K562 (cell line): ENCODE measurements around the gene AKAP6. TPM values are rescaled to one million over a fixed set of nuclear protein-coding genes. Genes with fewer than 3 reads are reported as not detected.

Experiments
- ATAC-seq: fragments of 200-7000 bp; cut with Tn5 transposase; 3 replicates; pipeline ENCODE4 v1.9.1; 2020; ENCODE audit warnings: moderate library complexity
- BruUV-seq: library from RNA; stranded (reverse); fragments of 400-500 nt; replicated peaks from 2 replicates; lab custom pipeline; 2021; lab: Mats Ljungman, UMichigan
- CTCF ChIA-PET: fragments of 300-600 bp; formaldehyde crosslinking; extraction: SDS; loops from one replicate; lab custom pipeline; 2021; ENCODE audit warnings: low intra/inter-chr PET ratio; lab: Yijun Ruan, JAX
- POLR2A ChIA-PET: fragments of 300-600, 350-650 bp; sonication (Branson Sonifier 250); formaldehyde crosslinking; extraction: SDS; loops from one replicate; lab custom pipeline; 2021; ENCODE audit warnings: antibody characterized with exemption, inconsistent platforms; lab: Yijun Ruan, JAX
- DNase-seq, 4 experiments: peaks; one replicate each; pipeline versions ENCODE4 v3.0.0 to v3.0.0-alpha.2; 2011 to 2018; ENCODE audit warnings: low spot score in 3 of 4, mixed read lengths in 3 of 4; ENCODE audit errors: extremely low read depth in 1 of 4
- FAIRE-seq: peaks from 2 replicates; lab custom pipeline; 2011; peaks lifted over from hg19 to GRCh38; lab: Jason Lieb, UNC
- H2AFZ ChIP-seq: 2 replicates; pipeline ENCODE4 v1.6.0; 2011; ENCODE audit warnings: low read depth, low read length, control low read depth, inconsistent platforms
- H3K27ac ChIP-seq: fragments of 200-600 bp; 3 replicates; pipeline ENCODE4 v1.8.0; 2011; ENCODE audit warnings: low read depth, mild to moderate bottlenecking, control low read depth, inconsistent platforms, low read length, moderate library complexity, mixed read lengths; ENCODE audit errors: extremely low read depth
- H3K27me3 ChIP-seq, 2 experiments: fragments of 300-600 bp in 1 of 2; 2 replicates in 1 of 2; 3 replicates in 1 of 2; pipeline versions ENCODE4 v1.6.0 to v1.8.0; 2011; ENCODE audit warnings: inconsistent platforms in 2 of 2, low read length in 2 of 2, mild to moderate bottlenecking in 1 of 2, mixed read lengths in 1 of 2, moderate library complexity in 1 of 2; ENCODE audit not compliant: control insufficient read depth in 2 of 2, insufficient read depth in 2 of 2
- H3K36me3 ChIP-seq: fragments of 300-600 bp; 3 replicates; pipeline ENCODE4 v1.8.0; 2011; ENCODE audit warnings: mild to moderate bottlenecking, low read length, inconsistent platforms; ENCODE audit not compliant: control insufficient read depth, insufficient read depth
- H3K4me1 ChIP-seq, 2 experiments: fragments of 200-600 bp in 1 of 2; replicated peaks in 1 of 2; 2 replicates in 1 of 2; 3 replicates in 1 of 2; pipeline versions ENCODE4 v1.5.1 to v1.8.0; 2011; ENCODE audit warnings: inconsistent platforms in 2 of 2, low read length in 2 of 2, mild to moderate bottlenecking in 1 of 2, mixed read lengths in 1 of 2, moderate library complexity in 1 of 2; ENCODE audit not compliant: control insufficient read depth in 2 of 2, insufficient read depth in 2 of 2
- H3K4me2 ChIP-seq: 2 replicates; pipeline ENCODE4 v1.6.1; 2011; ENCODE audit warnings: low read length, control low read depth, inconsistent platforms, mixed read lengths; ENCODE audit not compliant: insufficient read depth
- H3K4me3 ChIP-seq: fragments of 200-600 bp; sonication (generic), shearing (Covaris generic); 2 replicates; pipeline ENCODE4 v1.5.1; 2016; ENCODE audit warnings: control low read depth, inconsistent platforms
- H3K79me2 ChIP-seq: fragments of 200-600 bp; 3 replicates; pipeline ENCODE4 v1.8.0; 2011; ENCODE audit warnings: low read length, inconsistent platforms; ENCODE audit not compliant: control insufficient read depth, insufficient read depth
- H3K9ac ChIP-seq, 2 experiments: 2 replicates each; pipeline versions ENCODE4 v1.6.0 to v1.6.1; 2011; ENCODE audit warnings: low read depth in 2 of 2, low read length in 2 of 2, control low read depth in 1 of 2, inconsistent platforms in 1 of 2, mild to moderate bottlenecking in 1 of 2, mixed read lengths in 1 of 2; ENCODE audit not compliant: insufficient read depth in 1 of 2
- H3K9me1 ChIP-seq: one replicate; pipeline ENCODE4 v1.6.0; 2011; ENCODE audit warnings: inconsistent platforms, mild to moderate bottlenecking, low read length, moderate library complexity; ENCODE audit not compliant: control insufficient read depth, insufficient read depth
- H3K9me3 ChIP-seq: replicated peaks from 2 replicates; pipeline ENCODE4 v1.5.1; 2011; ENCODE audit warnings: low read depth, low read length, inconsistent platforms; ENCODE audit not compliant: control insufficient read depth, insufficient read depth
- H4K20me1 ChIP-seq: replicated peaks from 2 replicates; pipeline ENCODE4 v1.6.1; 2011; ENCODE audit warnings: low read length, inconsistent platforms, mixed read lengths; ENCODE audit not compliant: control insufficient read depth, insufficient read depth
- ASH1L ChIP-seq: fragments of 450-650 bp; IDR thresholded peaks from 2 replicates; pipeline ENCODE4 v1.6.1; 2018; ENCODE audit warnings: borderline replicate concordance, mild to moderate bottlenecking, low read depth; ENCODE audit not compliant: partially characterized antibody
- CCNT2 ChIP-seq: IDR thresholded peaks from 2 replicates; pipeline ENCODE4 v1.6.1; 2011; ENCODE audit warnings: borderline replicate concordance, low read depth, mild to moderate bottlenecking, moderate library complexity, mixed read lengths, low read length; ENCODE audit not compliant: insufficient read length; ENCODE audit errors: extremely low read depth
- MCM2 ChIP-seq: fragments of 450-650 bp; IDR thresholded peaks from 2 replicates; pipeline ENCODE4 v1.6.1; 2017; ENCODE audit warnings: low read depth, mild to moderate bottlenecking
- MTA3 ChIP-seq: fragments of 450-650 bp; formaldehyde crosslinking; IDR thresholded peaks from 2 replicates; pipeline ENCODE4 v1.6.1; 2017; ENCODE audit warnings: mild to moderate bottlenecking, borderline replicate concordance
- NFE2 ChIP-seq: IDR thresholded peaks from 2 replicates; pipeline ENCODE4 v1.6.1; 2014; ENCODE audit warnings: antibody characterized with exemption, low read depth
- NONO ChIP-seq, 2 experiments: fragments of 200-400 bp in 1 of 2; fragments of 450-650 bp in 1 of 2; formaldehyde crosslinking in 1 of 2; IDR thresholded peaks; 2 replicates each; pipeline ENCODE4 v1.6.1; 2017; ENCODE audit warnings: low read depth in 2 of 2, mild to moderate bottlenecking in 2 of 2, moderate library complexity in 2 of 2, low read length in 1 of 2
- POLR2G ChIP-seq: fragments of 200-400 bp; formaldehyde crosslinking; IDR thresholded peaks from 2 replicates; pipeline ENCODE4 v1.6.1; 2017; ENCODE audit warnings: low read depth, mild to moderate bottlenecking, antibody characterized with exemption, low read length, moderate library complexity
- RAD21 ChIP-seq, 2 experiments: fragments of 250-450 bp in 1 of 2; fragments of 450-650 bp in 1 of 2; sonication (Bioruptor Pico) in 1 of 2; formaldehyde crosslinking in 1 of 2; IDR thresholded peaks in 1 of 2; conservative IDR thresholded peaks in 1 of 2; 2 replicates each; pipeline versions ENCODE4 v1.4.0 to v1.8.0; 2020 to 2022; ENCODE audit warnings: mild to moderate bottlenecking in 2 of 2, moderate library complexity in 1 of 2
- RBM14 ChIP-seq: fragments of 200-400 bp; formaldehyde crosslinking; IDR thresholded peaks from 2 replicates; pipeline ENCODE4 v1.6.1; 2018; ENCODE audit warnings: low read depth, mild to moderate bottlenecking, low read length, moderate library complexity, borderline replicate concordance; ENCODE audit not compliant: insufficient read depth
- SIX5 ChIP-seq, 2 experiments: IDR thresholded peaks; 2 replicates each; pipeline ENCODE4 v1.6.1; 2011; ENCODE audit warnings: low read length in 2 of 2, borderline replicate concordance in 1 of 2, low read depth in 1 of 2, mild to moderate bottlenecking in 1 of 2, moderate library complexity in 1 of 2; ENCODE audit not compliant: insufficient read depth in 1 of 2
- SRSF3 ChIP-seq: fragments of 200-400 bp; formaldehyde crosslinking; IDR thresholded peaks from 2 replicates; pipeline ENCODE4 v1.6.1; 2016; ENCODE audit warnings: mild to moderate bottlenecking, low read length, moderate library complexity; ENCODE audit not compliant: insufficient read depth
- ZNF354B ChIP-seq: fragments of 250-450 bp; sonication (Bioruptor Pico); IDR thresholded peaks from 2 replicates; pipeline ENCODE4 v1.4.0; 2020
- ZNF589 ChIP-seq: fragments of 200-800 bp; sonication (Bioruptor generic); IDR thresholded peaks from 2 replicates; pipeline ENCODE4 v1.6.1; 2016; ENCODE audit warnings: low read depth, missing genetic modification characterization, missing compliant biosample characterization
- WGBS: fragments of 100-300 bp; shearing (Covaris generic); methylation state at CpG from one replicate; pipeline ENCODE4 v1.1.6; 2016; ENCODE audit warnings: low coverage, mixed read lengths; ENCODE audit not compliant: insufficient coverage; ENCODE audit errors: missing lambda C conversion rate; 5-methylcytosine and 5-hydroxymethylcytosine counted together
- in situ Hi-C: fragments of 300-500 bp; cut with MboI; formaldehyde crosslinking; loops from 4 replicates; pipeline ENCODE4 v1.15.0; 2018; ENCODE audit warnings: inconsistent platforms, mixed read lengths
- intact Hi-C: fragments of 100-400 bp; cut with micrococcal nuclease; formaldehyde crosslinking; loops from 2 replicates; pipeline ENCODE4 v1.14.2; 2022
- polyA plus RNA-seq, 8 experiments: library from polyadenylated mRNA; depleted of rRNA in 4 of 8; stranded (reverse) in 5 of 8; unstranded in 3 of 8; fragments of >200 nt; fragmentation: Nextera tagmentation in 2 of 8; fragmentation: Illumina TruSeq in 1 of 8; extraction: Ambion mirVana in 2 of 8; extraction: Trizol in 1 of 8; gene quantifications; 2 replicates each; pipeline versions ENCODE4 v1.2.1 to v1.2.3, GENCODE V29; 2011 to 2014; ENCODE audit warnings: inconsistent platforms in 1 of 8, missing spikeins in 1 of 8
- total RNA-seq, 7 experiments: library from RNA; depleted of rRNA in 6 of 7; stranded (reverse); fragments of >200 nt in 6 of 7; fragmentation: Illumina TruSeq in 2 of 7; extraction: Trizol in 2 of 7; gene quantifications; 2 replicates each; pipeline versions ENCODE4 v1.2.1 to v1.2.3, GENCODE V29; 2011 to 2021; ENCODE audit warnings: low replicate concordance in 1 of 7
- TF ChIP-seq, protein P1 (sequence below): fragments of 250-450 bp; sonication (Bioruptor Pico); IDR thresholded peaks from 2 replicates; pipeline ENCODE4 v1.9.0; 2021; ENCODE audit warnings: mild to moderate bottlenecking, inconsistent platforms
- TF ChIP-seq, protein P2 (sequence below): fragments of 250-450 bp; sonication (Bioruptor Pico); IDR thresholded peaks from 2 replicates; pipeline ENCODE4 v1.4.0; 2020; ENCODE audit warnings: mild to moderate bottlenecking
- TF ChIP-seq, protein P3 (sequence below): IDR thresholded peaks from 2 replicates; pipeline ENCODE4 v1.6.1; 2016; ENCODE audit warnings: missing genetic modification characterization, missing compliant biosample characterization

Gene AKAP6
- total and polyA plus RNA-seq, 9 of the 15 experiments (the other 6 are each of a cell fraction or from before 2014, with no cell fraction given): 0.03 to 1.7 (median 0.48) TPM

GRCh38 chr14:32726516-32726915 is 397.4 kb downstream of the AKAP6 start (continued):
- no peak for TF ChIP-seq RBM14
- TF ChIP-seq MTA3: no peak
- TF ChIP-seq ZNF589 (CRISPR knock-in tag): no peak
- TF ChIP-seq MCM2: no peak
- no peak for TF ChIP-seq ZNF354B (CRISPR knock-in tag)
- no peak for TF ChIP-seq NONO (IDR thresholded peaks at IDR 0.05; ENCODE audit: low read depth in 2 of 2, low read length in 1 of 2)
- no peak for TF ChIP-seq SRSF3
- TF ChIP-seq CCNT2: no peak

- 0% methylated on average over 5 of the region's 5 CpGs for whole genome bisulfite sequencing
- H3K9ac ChIP-seq: no peak overlapping the region
- no peak overlapping the region for H3K4me2 ChIP-seq
- H3K36me3 ChIP-seq: no peaks in the 10 kb centered on the region
- H3K9me1 ChIP-seq: no peaks in the 10 kb centered on the region
- in situ Hi-C loops: no loop called here
- no peaks in the 10 kb centered on the region for H3K9me3 ChIP-seq
- ATAC-seq: no peak
- no peak overlapping the region for H2AFZ ChIP-seq
- intact Hi-C loops: no loop called here
- H3K79me2 ChIP-seq: no peaks in the 10 kb centered on the region
- ChIA-PET CTCF (no interaction called here), POLR2A (no interaction called here)
- no peaks in the 10 kb centered on the region for H3K27me3 ChIP-seq
- no peak for FAIRE-seq
- no peak for DNase-seq
- no peaks in the 10 kb centered on the region for H3K4me1 ChIP-seq
- no peak overlapping the region for H3K27ac ChIP-seq
- BruUV-seq: no TSS peak
- no peak overlapping the region for H3K4me3 ChIP-seq
- H4K20me1 ChIP-seq: no peaks in the 10 kb centered on the region
- TF ChIP-seq NFE2 (no peak), SIX5 (IDR thresholded peaks at IDR 0.05; ENCODE audit: borderline replicate concordance in 1 of 2, insufficient read depth in 1 of 2, low read depth in 1 of 2, low read length in 2 of 2) (no peak), POLR2G (no peak), ASH1L (no peak), RAD21 (CRISPR knock-in tag; conservative IDR thresholded peaks at IDR 0.05 in 1 of 2, IDR thresholded peaks at IDR 0.05 in 1 of 2) (no peak)
- TF ChIP-seq, protein P1, sequence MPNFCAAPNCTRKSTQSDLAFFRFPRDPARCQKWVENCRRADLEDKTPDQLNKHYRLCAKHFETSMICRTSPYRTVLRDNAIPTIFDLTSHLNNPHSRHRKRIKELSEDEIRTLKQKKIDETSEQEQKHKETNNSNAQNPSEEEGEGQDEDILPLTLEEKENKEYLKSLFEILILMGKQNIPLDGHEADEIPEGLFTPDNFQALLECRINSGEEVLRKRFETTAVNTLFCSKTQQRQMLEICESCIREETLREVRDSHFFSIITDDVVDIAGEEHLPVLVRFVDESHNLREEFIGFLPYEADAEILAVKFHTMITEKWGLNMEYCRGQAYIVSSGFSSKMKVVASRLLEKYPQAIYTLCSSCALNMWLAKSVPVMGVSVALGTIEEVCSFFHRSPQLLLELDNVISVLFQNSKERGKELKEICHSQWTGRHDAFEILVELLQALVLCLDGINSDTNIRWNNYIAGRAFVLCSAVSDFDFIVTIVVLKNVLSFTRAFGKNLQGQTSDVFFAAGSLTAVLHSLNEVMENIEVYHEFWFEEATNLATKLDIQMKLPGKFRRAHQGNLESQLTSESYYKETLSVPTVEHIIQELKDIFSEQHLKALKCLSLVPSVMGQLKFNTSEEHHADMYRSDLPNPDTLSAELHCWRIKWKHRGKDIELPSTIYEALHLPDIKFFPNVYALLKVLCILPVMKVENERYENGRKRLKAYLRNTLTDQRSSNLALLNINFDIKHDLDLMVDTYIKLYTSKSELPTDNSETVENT (CRISPR knock-in tag): no peak
- TF ChIP-seq, protein P2, sequence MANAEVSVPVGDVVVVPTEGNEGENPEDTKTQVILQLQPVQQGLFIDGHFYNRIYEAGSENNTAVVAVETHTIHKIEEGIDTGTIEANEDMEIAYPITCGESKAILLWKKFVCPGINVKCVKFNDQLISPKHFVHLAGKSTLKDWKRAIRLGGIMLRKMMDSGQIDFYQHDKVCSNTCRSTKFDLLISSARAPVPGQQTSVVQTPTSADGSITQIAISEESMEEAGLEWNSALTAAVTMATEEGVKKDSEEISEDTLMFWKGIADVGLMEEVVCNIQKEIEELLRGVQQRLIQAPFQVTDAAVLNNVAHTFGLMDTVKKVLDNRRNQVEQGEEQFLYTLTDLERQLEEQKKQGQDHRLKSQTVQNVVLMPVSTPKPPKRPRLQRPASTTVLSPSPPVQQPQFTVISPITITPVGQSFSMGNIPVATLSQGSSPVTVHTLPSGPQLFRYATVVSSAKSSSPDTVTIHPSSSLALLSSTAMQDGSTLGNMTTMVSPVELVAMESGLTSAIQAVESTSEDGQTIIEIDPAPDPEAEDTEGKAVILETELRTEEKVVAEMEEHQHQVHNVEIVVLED: no peak
- TF ChIP-seq, protein P3, sequence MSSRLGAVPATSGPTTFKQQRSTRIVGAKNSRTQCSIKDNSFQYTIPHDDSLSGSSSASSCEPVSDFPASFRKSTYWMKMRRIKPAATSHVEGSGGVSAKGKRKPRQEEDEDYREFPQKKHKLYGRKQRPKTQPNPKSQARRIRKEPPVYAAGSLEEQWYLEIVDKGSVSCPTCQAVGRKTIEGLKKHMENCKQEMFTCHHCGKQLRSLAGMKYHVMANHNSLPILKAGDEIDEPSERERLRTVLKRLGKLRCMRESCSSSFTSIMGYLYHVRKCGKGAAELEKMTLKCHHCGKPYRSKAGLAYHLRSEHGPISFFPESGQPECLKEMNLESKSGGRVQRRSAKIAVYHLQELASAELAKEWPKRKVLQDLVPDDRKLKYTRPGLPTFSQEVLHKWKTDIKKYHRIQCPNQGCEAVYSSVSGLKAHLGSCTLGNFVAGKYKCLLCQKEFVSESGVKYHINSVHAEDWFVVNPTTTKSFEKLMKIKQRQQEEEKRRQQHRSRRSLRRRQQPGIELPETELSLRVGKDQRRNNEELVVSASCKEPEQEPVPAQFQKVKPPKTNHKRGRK (tag): no peak
Observed at GRCh38 chr14:32727832-32728231, 398.7 kb downstream of the AKAP6 start.
